NT2/D1 (cell line): Measurements from ENCODE around the gene BCAS3.

Source experiments
- SUZ12 ChIP-seq: IDR thresholded peaks from 2 replicates; pipeline ENCODE4 v1.6.1; 2011; ENCODE audit not compliant: insufficient read length, insufficient read depth; ENCODE audit errors: extremely low read depth
- YY1 ChIP-seq: IDR thresholded peaks from 2 replicates; pipeline ENCODE4 v1.6.1; 2011; ENCODE audit not compliant: insufficient read length, insufficient read depth
- ZNF274 ChIP-seq: IDR thresholded peaks from 2 replicates; pipeline ENCODE4 v1.6.1; 2011; ENCODE audit warnings: mild to moderate bottlenecking, low read depth, low read length

DNA sequence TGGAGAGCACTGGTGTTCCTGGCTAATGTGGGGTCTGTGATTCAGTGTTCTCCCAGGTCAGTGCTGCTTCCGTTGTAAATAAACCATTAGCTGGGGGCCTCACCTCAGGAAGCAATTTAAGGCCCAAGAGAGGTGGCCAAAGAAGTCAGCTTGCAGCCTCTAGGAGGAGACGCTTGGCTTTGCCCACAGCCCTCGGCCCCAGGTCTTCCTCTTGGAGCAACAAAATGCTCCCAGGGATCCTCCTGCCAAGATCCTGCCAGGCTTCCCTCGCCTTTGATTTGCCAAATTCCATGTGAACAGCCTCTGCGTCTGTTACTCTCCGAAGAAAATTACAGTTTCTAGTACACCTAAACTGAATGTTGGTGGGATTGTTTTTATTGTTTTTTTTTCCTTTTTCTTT, 659.6 kb downstream of the BCAS3 start:
- TF ChIP-seq YY1 (no peak), ZNF274 (no peak), SUZ12 (no peak)
